SK-N-MC (cell line): ENCODE data around the gene PRSS3.
"Not testable (repeated sequence)": the region's sequence is repeated elsewhere in the genome, so short reads cannot be mapped to it uniquely, and the experiment has no call there.

Source experiments
- DNase-seq: peaks from one replicate; pipeline ENCODE4 v3.0.0-alpha.2; 2011; ENCODE audit warnings: low read depth, low spot score
- H3K27ac ChIP-seq: fragments of 200-600 bp; sonication (generic); 2 replicates; pipeline ENCODE4 v1.5.1; 2016; ENCODE audit warnings: mixed run types
- H3K36me3 ChIP-seq: fragments of 200-600 bp; sonication (generic); 2 replicates; pipeline ENCODE4 v1.6.1; 2017; ENCODE audit warnings: antibody characterized with exemption, low read length, mixed read lengths; ENCODE audit not compliant: insufficient read depth
- H3K4me3 ChIP-seq: fragments of 200-600 bp; sonication (generic); 2 replicates; pipeline ENCODE4 v1.5.1; 2016
- H3K9ac ChIP-seq: fragments of 200-600 bp; sonication (generic); 2 replicates; pipeline ENCODE4 v1.8.0; 2017; ENCODE audit warnings: mixed run types, mixed read lengths; ENCODE audit not compliant: insufficient read length
- H3K9me3 ChIP-seq: fragments of 200-600 bp; sonication (generic); 2 replicates; pipeline ENCODE4 v1.6.1; 2017; ENCODE audit warnings: low read depth, mild to moderate bottlenecking, antibody characterized with exemption, low read length, moderate library complexity, mixed read lengths
- EZH2 ChIP-seq: fragments of 200-600 bp; sonication (generic); IDR thresholded peaks from one replicate; pipeline ENCODE4 v1.6.1; 2017; ENCODE audit warnings: antibody characterized with exemption
- FOXP2 ChIP-seq: optimal IDR thresholded peaks from 2 replicates; pipeline ENCODE3; 2011; ENCODE audit warnings: mild to moderate bottlenecking, moderate library complexity; ENCODE audit not compliant: insufficient read depth; ENCODE audit errors: extremely low read length, control extremely low read depth
- POLR2AphosphoS5 ChIP-seq: IDR thresholded peaks from 2 replicates; pipeline ENCODE4 v1.6.1; 2012; ENCODE audit warnings: mild to moderate bottlenecking, low read depth, low read length, borderline replicate concordance

PRSS3 gene

DNA sequence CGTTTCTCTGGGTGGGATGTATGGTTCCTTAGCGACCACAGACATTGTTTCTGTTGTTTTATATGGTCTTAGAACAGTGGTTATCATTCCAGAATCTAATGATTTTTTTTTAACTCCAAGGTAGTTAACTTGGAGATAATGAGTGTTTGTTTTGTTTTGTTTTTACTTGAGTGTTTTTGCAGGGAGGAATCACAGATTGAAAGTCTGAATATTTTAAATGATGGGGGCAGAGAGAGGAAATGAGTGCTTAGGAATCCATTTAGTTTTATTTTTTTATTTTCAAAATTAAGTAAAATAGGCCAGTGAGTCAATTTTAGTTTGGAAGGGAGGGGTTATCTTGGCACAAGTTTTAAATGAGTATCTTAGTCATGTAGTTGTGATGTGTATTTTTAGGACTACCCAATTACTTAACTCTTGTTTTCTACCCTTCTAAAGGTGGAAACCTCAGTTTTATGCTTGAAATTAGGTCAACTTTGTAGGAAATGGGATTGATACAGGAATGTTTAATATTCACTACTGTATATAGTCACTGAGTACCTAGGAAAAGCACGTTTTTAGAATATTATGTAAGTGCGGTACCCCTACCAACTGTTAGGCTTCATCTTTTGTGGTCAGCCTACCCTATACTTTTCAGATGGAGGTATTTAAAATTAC is 23.6 kb downstream of the PRSS3 start:
- Histone ChIP-seq H3K9ac (peak overlapping the region; percentile 97), H3K36me3 (peaks cover 9% of the 10 kb centered on the region), H3K27ac (peak overlapping the region; percentile 30; the same call in 1 of the 2 replicates), H3K4me3 (peak overlapping the region; percentile 97), H3K9me3 (no peaks in the 10 kb centered on the region)
- no peak for DNase-seq
- TF ChIP-seq FOXP2 = no peak
- no peak for TF ChIP-seq POLR2AphosphoS5
- TF ChIP-seq EZH2 = no peak

DNA sequence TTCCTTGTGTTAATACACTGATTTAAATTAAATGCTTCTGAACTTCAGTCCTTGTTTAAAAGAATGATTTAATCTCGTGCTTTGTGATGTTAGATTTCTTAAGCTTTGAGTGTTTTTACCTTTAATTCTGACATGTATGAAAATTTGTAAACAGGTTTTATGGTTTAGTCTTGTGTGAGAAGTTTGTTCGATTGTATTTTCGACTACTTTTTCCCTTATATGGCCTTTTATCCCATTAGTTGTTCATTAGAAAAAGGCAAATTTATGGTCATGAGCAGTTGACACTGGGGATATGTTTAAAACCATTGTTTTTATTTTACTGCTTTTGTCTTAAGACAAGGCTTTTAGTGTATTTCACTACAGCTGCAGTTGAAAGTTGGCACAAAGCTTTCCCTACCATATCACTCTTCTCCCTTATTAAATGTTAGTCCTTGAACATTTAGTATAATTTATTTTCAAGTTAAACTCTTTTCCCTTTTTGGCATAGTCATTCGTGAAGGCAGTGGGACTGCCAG is 24.9 kb downstream of the PRSS3 start:
- Histone ChIP-seq H3K4me3 (peak overlapping the region; percentile 97), H3K9me3 (no peaks in the 10 kb centered on the region), H3K27ac (peak overlapping the region; percentile 43; the same call in 1 of the 2 replicates), H3K9ac (peak overlapping the region; percentile 59), H3K36me3 (peaks cover 21% of the 10 kb centered on the region)
- no peak for TF ChIP-seq POLR2AphosphoS5
- no peak for TF ChIP-seq FOXP2
- no peak for TF ChIP-seq EZH2
- DNase-seq = no peak

DNA sequence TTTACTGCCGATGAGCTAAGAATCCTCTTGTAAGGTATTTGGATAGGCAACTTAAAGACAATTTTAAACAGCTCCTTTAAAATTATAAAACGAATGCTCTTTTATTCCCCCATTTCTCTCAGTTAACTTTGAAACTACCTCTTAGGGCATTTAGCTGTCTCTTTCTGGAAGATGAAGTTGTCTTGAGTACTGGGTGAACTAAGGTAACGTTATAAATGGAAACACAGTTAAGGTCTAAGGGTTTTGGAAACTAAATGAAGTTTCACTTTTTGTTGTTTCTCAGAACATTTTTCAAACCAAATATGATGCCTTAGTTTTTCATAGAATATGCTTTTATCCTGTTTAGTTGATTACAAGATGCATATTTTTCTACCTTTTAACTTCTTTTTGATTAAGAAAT is 28.4 kb downstream of the PRSS3 start:
- Histone ChIP-seq H3K27ac (no peak overlapping the region), H3K36me3 (peaks cover 36% of the 10 kb centered on the region), H3K4me3 (no peak overlapping the region), H3K9me3 (no peaks in the 10 kb centered on the region), H3K9ac (no peak overlapping the region)
- DNase-seq = no peak
- TF ChIP-seq EZH2 = no peak
- TF ChIP-seq FOXP2 = no peak

DNA sequence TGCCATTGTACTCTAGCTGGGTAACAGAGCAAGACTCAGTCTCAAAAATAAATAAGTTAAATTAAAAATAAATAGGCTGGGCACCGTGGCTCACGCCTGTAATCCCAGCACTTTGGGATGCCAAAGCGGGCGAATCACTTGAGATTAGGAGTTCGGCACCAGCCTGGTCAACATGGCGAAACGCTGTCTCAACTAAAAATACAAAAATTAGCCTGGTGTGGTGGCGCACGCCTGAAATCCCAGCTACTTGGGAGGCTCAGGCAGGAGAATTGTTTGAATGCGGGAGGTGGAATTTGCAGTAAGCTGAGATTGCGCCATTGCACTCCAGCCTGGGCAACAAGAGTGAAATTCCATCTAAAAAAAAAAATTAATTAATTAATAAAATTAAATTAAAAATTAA is 31.9 kb downstream of the PRSS3 start:
- not testable (repeated sequence) for H3K9me3 ChIP-seq, H3K4me3 ChIP-seq, H3K9ac ChIP-seq, DNase-seq, H3K27ac ChIP-seq
- H3K36me3 ChIP-seq = peaks cover 36% of the 10 kb centered on the region

DNA sequence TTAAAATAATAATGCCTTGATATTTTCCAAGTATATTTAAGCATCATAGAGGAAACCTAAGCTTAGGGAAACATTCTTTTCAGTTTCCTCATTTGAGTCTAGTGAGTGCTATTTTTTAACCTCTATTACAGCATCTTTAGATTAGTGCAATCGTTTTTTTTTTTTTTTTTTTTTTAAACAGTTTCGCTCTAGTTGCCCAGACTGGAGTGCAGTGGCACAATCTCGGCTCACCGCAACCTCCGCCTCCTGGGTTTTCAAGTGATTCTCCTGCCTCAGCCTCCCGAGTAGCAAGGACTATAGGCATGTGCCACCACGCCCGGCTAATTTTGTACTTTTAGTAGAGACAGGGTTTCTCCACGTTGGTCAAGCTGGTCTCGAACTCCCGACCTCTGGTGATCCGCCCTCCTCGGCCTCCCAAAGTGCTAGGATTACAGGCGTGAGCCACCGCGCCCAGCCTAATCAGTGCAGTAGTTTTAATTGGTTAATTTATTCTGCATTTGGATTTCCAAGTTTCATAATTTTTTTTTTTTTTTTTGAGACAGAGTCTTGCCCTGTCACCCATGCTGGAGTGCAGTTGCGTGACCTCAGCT is 34.4 kb downstream of the PRSS3 start:
- not testable (repeated sequence) for H3K4me3 ChIP-seq, H3K9ac ChIP-seq, H3K27ac ChIP-seq, H3K9me3 ChIP-seq, DNase-seq
- peaks cover 19% of the 10 kb centered on the region for H3K36me3 ChIP-seq

DNA sequence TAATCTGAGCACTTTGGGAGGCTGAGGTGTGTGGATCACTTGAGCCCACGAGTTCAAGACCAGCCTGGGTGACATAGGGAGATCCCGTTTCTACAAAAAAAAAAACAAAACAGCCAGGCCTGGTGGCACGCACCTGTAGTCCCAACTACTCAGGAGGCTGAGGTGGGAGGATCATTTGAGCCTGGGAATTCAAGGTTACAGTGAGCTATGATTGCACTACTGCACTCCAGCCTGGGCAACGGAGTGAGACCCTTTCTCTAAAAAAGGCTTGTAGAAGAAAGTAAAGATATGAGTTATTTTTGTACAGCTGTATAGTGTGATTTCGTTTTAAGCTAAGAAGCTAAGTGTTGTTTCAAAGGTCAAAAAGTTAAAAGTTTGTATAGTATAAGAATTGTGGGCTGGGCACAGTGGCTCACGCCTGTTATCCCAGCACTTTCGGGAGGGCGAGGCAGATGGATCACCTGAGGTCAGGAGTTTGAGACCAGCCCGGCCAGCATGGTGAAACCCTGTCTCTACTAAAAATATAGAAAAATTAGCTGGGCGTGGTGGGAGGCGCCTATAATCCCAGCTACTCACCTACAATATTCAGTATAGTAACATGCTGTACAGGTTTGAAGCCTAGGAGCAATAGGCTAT is 40.4 kb downstream of the PRSS3 start:
- H3K9ac ChIP-seq = no peak overlapping the region
- DNase-seq = no peak
- no peak for TF ChIP-seq POLR2AphosphoS5
- no peak for TF ChIP-seq EZH2
- no peak for TF ChIP-seq FOXP2
- H3K36me3 ChIP-seq = no peaks in the 10 kb centered on the region
- H3K9me3 ChIP-seq = no peaks in the 10 kb centered on the region
- peak overlapping the region; percentile 5; the same call in 1 of the 2 replicates for H3K27ac ChIP-seq
- no peak overlapping the region for H3K4me3 ChIP-seq

DNA sequence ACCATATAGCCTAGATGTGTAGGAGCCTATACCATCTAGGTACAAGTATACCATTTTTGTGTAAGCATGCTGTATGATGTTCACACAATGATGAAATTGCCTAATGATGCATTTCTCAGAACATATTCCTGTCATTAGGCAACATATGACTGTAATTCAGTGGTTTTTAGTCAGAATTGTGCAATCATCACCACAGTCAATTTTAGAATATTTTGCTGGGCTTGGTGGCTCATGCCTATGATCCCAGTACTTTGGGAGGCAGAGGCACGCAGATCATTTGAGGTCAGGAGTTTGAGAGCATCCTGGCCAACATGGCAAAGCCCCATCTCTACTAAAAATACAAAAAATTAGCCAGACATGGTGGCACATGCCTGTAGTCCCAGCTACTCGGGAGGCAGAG is 40.9 kb downstream of the PRSS3 start:
- not testable (repeated sequence) for H3K4me3 ChIP-seq, H3K36me3 ChIP-seq

DNA sequence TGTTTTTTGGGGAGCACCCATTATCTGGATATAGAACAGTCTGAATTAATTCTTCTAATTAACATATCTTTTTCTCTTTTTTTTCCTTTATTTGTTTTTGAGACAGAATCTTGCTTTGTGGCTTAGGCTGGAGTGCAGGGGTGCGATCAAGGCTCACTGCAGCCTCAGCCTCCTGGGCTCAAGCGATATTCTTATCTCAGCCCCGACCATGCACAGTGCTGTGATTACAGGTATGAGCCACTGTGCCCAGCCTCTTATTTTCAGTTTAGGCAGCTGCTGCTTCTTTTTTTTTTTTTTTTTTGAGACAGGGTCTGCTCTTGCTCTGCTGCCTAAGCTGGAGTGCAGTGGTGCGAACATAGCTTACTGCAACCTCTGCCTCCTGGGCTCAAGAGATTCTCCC is 41.8 kb downstream of the PRSS3 start:
- no peak for DNase-seq
- Histone ChIP-seq H3K4me3 (no peak overlapping the region), H3K27ac (no peak overlapping the region; the same call in 1 of the 2 replicates), H3K36me3 (no peaks in the 10 kb centered on the region; the same call in 1 of the 2 replicates), H3K9ac (no peak overlapping the region), H3K9me3 (no peaks in the 10 kb centered on the region)
- TF ChIP-seq EZH2 (no peak), POLR2AphosphoS5 (no peak), FOXP2 (no peak)

More for the DNA sequence above, 40.9 kb downstream of the PRSS3 start:
- not testable (repeated sequence) for H3K27ac ChIP-seq, DNase-seq, H3K9ac ChIP-seq, H3K9me3 ChIP-seq

DNA sequence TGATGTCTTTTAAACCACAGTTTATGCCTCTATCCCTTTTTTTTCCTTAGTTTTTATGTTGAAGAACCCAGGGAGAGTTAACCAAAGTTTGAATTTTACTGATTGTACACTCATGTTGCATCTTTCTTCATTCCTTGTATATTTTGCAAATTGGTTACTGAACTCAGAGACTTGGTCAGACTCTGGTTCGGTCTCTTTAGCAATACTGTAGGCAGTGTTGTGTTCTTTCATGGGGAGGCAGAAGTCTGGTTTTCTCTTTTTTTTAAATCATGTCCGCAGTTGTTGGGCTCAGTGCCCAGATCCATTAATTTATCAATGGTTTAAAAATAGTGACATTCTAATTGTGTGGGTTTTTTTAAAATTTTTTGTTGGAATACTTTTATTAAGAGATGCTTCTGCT is 45.0 kb downstream of the PRSS3 start:
- DNase-seq = no peak
- TF ChIP-seq EZH2 = no peak
- no peak for TF ChIP-seq FOXP2
- TF ChIP-seq POLR2AphosphoS5 = no peak
- no peaks in the 10 kb centered on the region for H3K9me3 ChIP-seq
- H3K36me3 ChIP-seq = no peaks in the 10 kb centered on the region; the same call in 1 of the 2 replicates
- H3K4me3 ChIP-seq = no peak overlapping the region
- no peak overlapping the region for H3K9ac ChIP-seq
- H3K27ac ChIP-seq = peak overlapping the region; percentile 39
